CD4-positive, alpha-beta T cell treated with Interferon alpha-2 for 1 hour (primary cell): ENCODE data around the gene ABCC6.
"Not testable (repeated sequence)": the region's sequence is repeated elsewhere in the genome, so short reads cannot be mapped to it uniquely, and the experiment has no call there.

Experiments
- DNase-seq, 2 donors: peaks; one replicate each; pipeline ENCODE4 v3.0.0-alpha.2; 2020 to 2022

Gene ABCC6

DNA sequence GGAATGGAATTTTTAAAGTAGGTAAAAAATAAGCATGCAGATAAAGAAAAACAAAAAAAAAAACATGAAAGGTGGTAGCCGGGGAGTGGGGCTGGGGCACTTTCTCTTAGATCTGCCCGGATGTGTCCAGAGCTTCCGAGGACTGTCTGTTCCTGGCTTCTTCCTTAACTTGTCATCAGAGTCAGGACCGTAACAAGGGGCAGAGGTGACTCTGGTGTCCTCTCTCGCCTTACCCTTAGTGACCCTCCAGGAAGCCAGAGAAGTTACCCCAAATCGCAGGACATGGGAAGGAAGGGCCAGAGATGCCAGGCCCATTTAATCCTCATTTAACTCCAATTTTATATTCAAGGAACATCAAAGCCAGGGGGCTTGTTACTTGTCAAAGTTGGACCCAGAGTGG lies 115.5 kb downstream of the ABCC6 start:
- no peak for DNase-seq

- no peak for DNase-seq
Measured at GRCh38 chr16:16106466-16106865, 116.8 kb downstream of the ABCC6 start.

- DNase-seq: no peak
Measured at GRCh38 chr16:16105646-16106045, 117.6 kb downstream of the ABCC6 start.

DNA sequence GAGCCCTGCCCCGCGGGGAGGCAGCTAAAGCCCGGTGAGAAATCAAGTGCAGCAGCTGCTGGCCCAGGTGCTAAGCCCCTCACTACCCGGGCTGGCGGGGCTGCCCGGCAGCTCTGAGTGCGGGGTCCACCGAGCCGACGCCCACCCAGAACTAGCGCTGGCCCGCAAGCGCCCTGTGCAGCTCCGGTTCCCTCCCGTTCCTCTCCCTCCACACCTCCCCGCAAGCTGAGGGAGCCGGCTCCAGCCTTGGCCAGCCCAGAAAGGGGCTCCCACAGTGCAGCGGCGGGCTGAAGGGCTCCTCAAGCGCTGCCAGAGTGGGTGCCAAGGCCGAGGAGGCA lies 118.5 kb downstream of the ABCC6 start:
- DNase-seq: not testable (repeated sequence)

- not testable (repeated sequence) for DNase-seq
Measured at GRCh38 chr16:16104132-16104803, 119.0 kb downstream of the ABCC6 start.

DNA sequence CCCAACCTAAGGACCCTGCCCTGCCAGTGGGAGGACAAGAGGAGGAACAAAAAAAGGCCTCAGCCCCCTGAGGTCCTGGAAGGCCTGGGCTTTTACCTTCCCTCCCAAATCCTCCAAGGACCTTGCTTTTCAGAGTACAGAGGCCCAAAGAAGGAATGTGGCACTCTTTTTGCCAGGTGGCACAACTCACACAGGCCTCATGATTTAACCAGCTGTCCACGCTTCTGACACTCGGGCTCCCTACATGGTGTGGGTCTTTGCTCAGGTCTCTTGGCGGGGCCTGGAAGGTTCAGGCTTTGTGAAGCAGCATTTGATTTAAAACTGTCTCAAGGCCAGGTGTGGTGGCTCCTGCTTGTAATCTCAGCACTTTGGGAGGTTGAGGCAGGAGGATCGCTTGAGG lies 120.6 kb downstream of the ABCC6 start:
- DNase-seq: no peak

GRCh38 chr16:16101585-16101984 lies 121.7 kb downstream of the ABCC6 start:
- no peak for DNase-seq

- no peak for DNase-seq
Measured at GRCh38 chr16:16100631-16101030, 122.7 kb downstream of the ABCC6 start.

- no peak for DNase-seq
Measured at GRCh38 chr16:16099320-16099719, 124.0 kb downstream of the ABCC6 start.
